WTC11 (cell line): ENCODE data around the gene DDAH2.

Experiments used
- ATF1 ChIP-seq: sonication (generic); formaldehyde crosslinking; IDR thresholded peaks from 2 replicates; pipeline ENCODE4 v1.8.1; 2023; ENCODE audit warnings: mild to moderate bottlenecking, moderate library complexity, missing genetic modification reagents
- CREB1 ChIP-seq: sonication (generic); formaldehyde crosslinking; IDR thresholded peaks from 2 replicates; pipeline ENCODE4 v1.8.0; 2023; ENCODE audit warnings: mild to moderate bottlenecking, missing genetic modification reagents
- CTCF ChIP-seq: fragments of 200-600 bp; IDR thresholded peaks from 2 replicates; pipeline ENCODE4 v1.8.0; 2022; ENCODE audit warnings: antibody characterized with exemption
- ESRRA ChIP-seq: sonication (generic); formaldehyde crosslinking; IDR thresholded peaks from 2 replicates; pipeline ENCODE4 v1.8.1; 2022; ENCODE audit warnings: mild to moderate bottlenecking, missing genetic modification reagents, borderline replicate concordance
- FOXJ3 ChIP-seq: sonication (generic); formaldehyde crosslinking; IDR thresholded peaks from 2 replicates; pipeline ENCODE4 v1.9.0; 2021; ENCODE audit warnings: missing genetic modification reagents, mild to moderate bottlenecking, borderline replicate concordance
- SMAD4 ChIP-seq: sonication (generic); formaldehyde crosslinking; IDR thresholded peaks from 2 replicates; pipeline ENCODE4 v1.8.0; 2022; ENCODE audit warnings: mild to moderate bottlenecking, missing genetic modification reagents

GRCh38 chr6:31713465-31713864 lies 15.6 kb downstream of the DDAH2 start:
- TF ChIP-seq CREB1 (CRISPR knock-in tag) (no peak), CTCF (no peak), SMAD4 (CRISPR knock-in tag) (no peak), ESRRA (CRISPR knock-in tag) (no peak), ATF1 (CRISPR knock-in tag) (no peak), FOXJ3 (CRISPR knock-in tag) (no peak)
